ENCODE measurements around the gene ZEB2. TPM values are rescaled to one million over a fixed set of nuclear protein-coding genes. Genes with fewer than 3 reads are reported as not detected.

ZEB2 gene
- total and polyA plus RNA-seq, 2 donors from 2014 or later = 8.3 to 136 TPM

DNA sequence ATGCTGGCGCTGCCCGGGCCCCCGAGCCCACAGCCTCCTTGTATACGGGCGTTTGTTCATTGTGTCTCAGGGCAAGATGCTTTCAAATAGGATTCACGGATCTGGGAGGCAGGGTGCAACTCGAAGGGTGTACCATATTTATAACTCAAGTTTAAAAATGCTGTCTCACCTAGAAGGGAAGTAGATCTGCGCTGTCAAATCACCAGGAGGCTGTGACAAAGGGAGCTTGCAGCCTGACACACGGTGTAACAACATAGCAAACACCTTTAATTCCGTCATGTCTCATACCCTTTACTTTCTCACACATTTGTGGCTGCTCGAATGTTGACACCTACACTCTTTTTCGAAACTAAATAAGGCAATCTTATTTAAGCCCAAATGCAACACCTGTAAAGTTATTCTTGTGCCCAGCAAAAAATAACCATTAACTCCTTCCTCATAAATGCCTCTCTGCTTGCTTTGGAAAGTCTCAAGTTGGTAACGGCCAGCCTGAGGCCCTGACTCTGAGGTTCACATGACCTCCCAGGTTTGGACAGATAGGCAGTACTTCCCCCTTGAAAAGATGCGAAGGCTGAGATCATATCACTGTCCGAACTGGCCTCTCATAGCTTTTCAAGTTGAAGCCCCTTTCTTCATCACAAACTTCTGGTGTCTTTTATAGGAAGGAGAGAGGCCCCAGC is 11.6 kb downstream of the ZEB2 start:
- Histone ChIP-seq H3K27me3 (ENCODE audit: control insufficient read depth, insufficient read depth, low read length) (no peaks in the 10 kb centered on the region), H3K4me3 (ENCODE audit: low read length in 3 of 3) (peak overlapping the region in 2 of 3 donors; percentile 36 to 44), H3K9me3 (ENCODE audit: control insufficient read depth in 2 of 3, insufficient read depth in 1 of 3, low read length in 3 of 3) (no peaks in the 10 kb centered on the region), H3K9ac (ENCODE audit: low read length in 3 of 3) (peak overlapping the region in 1 of 3 donors; percentile 53), H3K27ac (ENCODE audit: low read depth in 2 of 2, low read length in 2 of 2) (peak overlapping the region; percentile 62 to 74), H3K4me1 (ENCODE audit: control insufficient read depth in 2 of 3, insufficient read depth in 2 of 3, low read depth in 1 of 3, low read length in 3 of 3) (peaks cover 9 to 34% (median 20%) of the 10 kb centered on the region in 3 donors), H3K36me3 (ENCODE audit: control insufficient read depth in 2 of 3, insufficient read depth in 3 of 3, low read length in 3 of 3) (peaks cover 0 to 2% (median 0%) of the 10 kb centered on the region in 3 donors)
- intact Hi-C loops (cut with DNase I) = no loop called here
- TF ChIP-seq CTCF (IDR thresholded peaks at IDR 0.05; ENCODE audit: borderline replicate concordance, extremely low read depth, insufficient read depth) = no peak
- DNase-seq = peak in 3 of 5 donors; percentile 21 to 45 (median 43)
- FAIRE-seq = no peak

DNA sequence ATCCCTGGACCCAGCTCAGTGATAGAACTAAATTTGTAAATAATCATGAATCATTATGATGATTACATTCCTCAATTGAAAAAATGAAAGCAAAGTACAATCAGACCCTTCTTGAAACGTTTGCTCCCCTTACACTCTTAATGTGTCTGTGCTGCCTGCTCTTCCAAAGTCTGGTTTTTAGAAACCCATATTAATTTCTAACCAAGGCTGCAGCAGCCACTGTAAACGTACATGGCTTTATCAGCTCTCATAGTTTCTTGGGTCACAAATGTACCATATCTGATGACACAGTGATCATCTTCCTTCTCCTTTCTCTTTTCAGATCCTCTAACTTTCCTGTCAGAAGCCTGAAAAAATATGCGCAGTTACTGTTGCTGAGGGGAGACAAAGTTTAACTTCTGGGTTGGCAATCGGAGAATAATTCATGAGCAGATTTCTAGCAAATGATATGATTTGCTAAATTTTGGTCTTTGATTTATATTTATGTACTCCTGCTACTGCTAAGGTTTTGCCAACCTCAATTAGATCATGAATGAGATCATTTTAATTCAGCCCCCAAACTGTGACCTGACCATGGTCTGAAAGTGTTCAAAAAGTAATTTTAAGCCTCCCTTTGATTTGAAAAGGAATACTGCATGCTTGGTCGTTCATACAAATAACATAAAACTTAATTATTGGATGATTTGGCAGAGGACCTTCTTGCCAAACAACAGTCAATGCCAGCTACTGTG is 12.3 kb downstream of the ZEB2 start:
- no peak for FAIRE-seq
- H3K9ac ChIP-seq (ENCODE audit: low read length in 3 of 3) = peak overlapping the region in 2 of 3 donors; percentile 4 to 53
- intact Hi-C loops (cut with DNase I) = no loop called here

DNA sequence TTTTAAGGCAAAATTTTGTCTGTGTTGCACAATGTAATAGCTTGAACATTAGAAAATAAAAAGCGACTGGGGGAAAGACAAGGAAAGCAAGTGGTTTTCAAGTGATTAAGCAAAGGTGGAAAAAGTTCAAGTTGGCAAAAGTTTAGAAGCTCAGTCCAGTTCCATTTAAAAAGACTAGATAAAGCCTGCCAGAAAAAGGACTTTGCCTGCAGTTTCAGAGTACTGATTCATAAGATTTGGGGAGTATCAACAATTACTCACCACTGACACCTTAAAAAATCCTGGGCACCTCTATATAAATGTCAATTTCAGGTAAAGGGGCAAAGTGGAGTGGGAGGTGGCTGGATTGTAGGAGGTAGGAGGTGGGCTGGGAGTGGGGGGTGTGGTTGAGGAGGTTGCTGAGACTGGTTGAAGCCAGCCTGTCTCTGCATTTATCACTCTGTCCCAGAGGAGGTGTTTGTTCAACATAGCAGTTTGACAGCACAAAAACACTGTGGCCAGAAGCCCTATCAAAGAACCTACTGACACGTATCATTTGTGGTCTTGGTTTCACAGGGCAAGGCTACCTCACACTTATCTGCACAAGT is 14.6 kb downstream of the ZEB2 start:
- H3K27me3 ChIP-seq (ENCODE audit: control insufficient read depth, insufficient read depth, low read length) = no peaks in the 10 kb centered on the region
- FAIRE-seq (no peak), DNase-seq (peak in 4 of 5 donors; percentile 67 to 83 (median 76))
- H3K9me3 ChIP-seq (ENCODE audit: control insufficient read depth in 2 of 3, insufficient read depth in 1 of 3, low read length in 3 of 3) = no peaks in the 10 kb centered on the region
- H3K9ac ChIP-seq (ENCODE audit: low read length in 3 of 3) = no peak overlapping the region
- no peaks in the 10 kb centered on the region for H3K36me3 ChIP-seq (ENCODE audit: control insufficient read depth in 2 of 3, insufficient read depth in 3 of 3, low read length in 3 of 3)
- no peak overlapping the region for H3K4me3 ChIP-seq (ENCODE audit: low read length in 3 of 3)
- no peak for TF ChIP-seq CTCF (IDR thresholded peaks at IDR 0.05; ENCODE audit: borderline replicate concordance, extremely low read depth, insufficient read depth)
- intact Hi-C loops (cut with DNase I) = no loop called here
- H3K4me1 ChIP-seq (ENCODE audit: control insufficient read depth in 2 of 3, insufficient read depth in 2 of 3, low read depth in 1 of 3, low read length in 3 of 3) = peaks cover 2 to 18% (median 12%) of the 10 kb centered on the region in 3 donors
- H3K27ac ChIP-seq (ENCODE audit: low read depth in 2 of 2, low read length in 2 of 2) = peak overlapping the region; percentile 29 to 72

More for the DNA sequence above, 12.3 kb downstream of the ZEB2 start:
- H3K4me1 ChIP-seq (ENCODE audit: control insufficient read depth in 2 of 3, insufficient read depth in 2 of 3, low read depth in 1 of 3, low read length in 3 of 3) = peaks cover 9 to 33% (median 17%) of the 10 kb centered on the region in 3 donors
- no peaks in the 10 kb centered on the region for H3K27me3 ChIP-seq (ENCODE audit: control insufficient read depth, insufficient read depth, low read length)
- peak overlapping the region in 2 of 3 donors; percentile 18 to 44 for H3K4me3 ChIP-seq (ENCODE audit: low read length in 3 of 3)
- H3K27ac ChIP-seq (ENCODE audit: low read depth in 2 of 2, low read length in 2 of 2) = peak overlapping the region; percentile 62 to 74
- peaks cover 0 to 2% (median 0%) of the 10 kb centered on the region in 3 donors for H3K36me3 ChIP-seq (ENCODE audit: control insufficient read depth in 2 of 3, insufficient read depth in 3 of 3, low read length in 3 of 3)
- no peaks in the 10 kb centered on the region for H3K9me3 ChIP-seq (ENCODE audit: control insufficient read depth in 2 of 3, insufficient read depth in 1 of 3, low read length in 3 of 3)
- DNase-seq = peak in 1 of 5 donors; percentile 34
- TF ChIP-seq CTCF (IDR thresholded peaks at IDR 0.05; ENCODE audit: borderline replicate concordance, extremely low read depth, insufficient read depth) = no peak

All from kidney (tissue), 14 donors.